SK-MEL-5 (cell line): ENCODE data around the gene AZIN2. TPM values are rescaled to one million over a fixed set of nuclear protein-coding genes. Genes with fewer than 3 reads are reported as not detected.
"Not testable (repeated sequence)": the region's sequence is repeated elsewhere in the genome, so short reads cannot be mapped to it uniquely, and the experiment has no call there.

Experiments used
- DNase-seq: peaks from one replicate; pipeline ENCODE4 v3.0.0-alpha.2; 2016; ENCODE audit warnings: low read depth, low spot score
- in situ Hi-C: cut with HindIII; loops from 2 replicates; pipeline ENCODE4 v1.10.0; 2016; ENCODE audit warnings: low sequenced_read_pairs, high pct_unique_total_duplicates, low pct_unique_long_range_greater_than_20kb
- total RNA-seq: library from RNA; depleted of rRNA; stranded (reverse); fragments of >200 nt; shearing (Covaris generic); gene quantifications from 2 replicates; pipeline ENCODE4 v1.2.3, GENCODE V29; 2014

Gene AZIN2
- total RNA-seq, 1 experiment from 2014 or later, result 8.2 TPM

DNA sequence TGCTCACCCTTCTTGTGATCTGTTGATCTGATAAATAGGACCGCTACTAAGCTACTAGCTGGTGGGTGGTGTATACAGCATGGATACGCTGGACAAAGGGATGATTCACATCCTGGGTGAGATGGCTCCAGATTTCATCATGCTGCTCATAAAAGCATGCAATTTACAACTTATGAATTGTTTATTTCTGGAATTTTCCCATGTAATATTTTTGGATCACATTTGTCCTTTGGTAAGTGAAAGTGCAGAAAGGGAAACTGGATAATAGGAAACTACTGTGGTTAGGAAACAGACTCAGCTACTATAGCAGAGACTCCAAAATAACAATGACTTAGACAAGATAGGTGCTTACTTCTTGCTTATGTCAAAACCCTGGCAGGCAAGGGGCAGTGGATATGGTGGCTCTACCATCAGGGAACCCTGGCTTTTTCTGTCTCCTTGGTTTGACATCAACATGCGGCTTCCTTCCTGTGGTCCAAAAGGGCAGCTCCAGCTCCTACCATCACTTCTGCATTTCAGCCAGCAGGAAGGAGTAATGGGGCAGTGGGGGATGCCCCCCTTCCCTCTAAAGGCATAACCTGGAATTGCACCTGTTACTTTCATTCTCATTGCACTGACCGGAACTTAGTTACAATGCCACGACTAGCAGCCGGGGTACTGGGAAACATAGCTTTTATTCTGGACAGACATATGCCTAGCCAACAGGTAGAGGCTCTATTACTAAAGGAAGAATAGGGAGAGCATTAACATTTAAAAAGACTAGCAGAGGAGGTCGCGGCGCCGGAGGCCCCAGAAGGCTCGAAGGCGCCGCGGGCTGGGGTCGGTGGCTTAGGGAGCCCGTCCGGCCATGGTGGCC, 30.5 kb upstream of the AZIN2 start:
- in situ Hi-C loops, result no loop called here
- DNase-seq, result peak; percentile 87

DNA sequence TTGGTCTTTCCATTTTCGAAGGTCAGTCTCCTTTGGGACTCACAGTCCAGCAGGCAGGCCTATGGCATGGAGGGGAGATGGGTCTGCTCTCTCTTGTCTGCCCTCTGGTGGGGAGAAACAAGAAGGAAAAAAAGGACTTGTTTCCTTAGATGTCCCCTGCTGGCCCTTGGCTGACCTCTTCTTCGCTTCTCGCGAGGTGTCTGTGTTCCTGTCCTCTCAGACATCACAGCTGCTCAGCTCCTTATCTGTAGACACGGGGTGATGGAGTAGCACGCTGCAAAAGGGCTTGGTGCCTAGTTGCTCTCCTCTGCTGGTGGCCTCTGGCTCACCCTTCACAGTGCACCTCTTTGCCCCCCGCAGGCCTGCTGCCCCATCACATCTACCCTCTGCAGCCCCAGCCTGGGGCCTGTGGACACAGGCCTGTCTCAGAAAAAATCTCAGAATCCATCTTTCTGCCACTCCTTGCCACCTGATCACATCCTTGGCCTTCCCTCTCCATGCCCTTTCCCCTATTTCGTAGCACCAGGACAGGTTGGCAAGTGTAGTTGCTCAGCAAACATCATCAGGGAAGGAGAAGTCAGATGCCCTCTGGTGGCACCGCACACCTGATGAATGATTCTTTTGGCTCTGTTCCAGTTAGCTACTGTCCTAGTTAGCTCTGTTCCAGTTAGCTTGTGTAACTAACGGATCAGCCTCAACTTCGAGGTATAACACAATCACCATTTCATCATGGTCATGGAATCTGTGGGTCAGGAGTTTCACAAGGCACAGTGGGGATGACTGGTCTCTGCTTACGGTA, 25.5 kb upstream of the AZIN2 start:
- peak; percentile 94 for DNase-seq
- in situ Hi-C loops, result no loop called here

DNA sequence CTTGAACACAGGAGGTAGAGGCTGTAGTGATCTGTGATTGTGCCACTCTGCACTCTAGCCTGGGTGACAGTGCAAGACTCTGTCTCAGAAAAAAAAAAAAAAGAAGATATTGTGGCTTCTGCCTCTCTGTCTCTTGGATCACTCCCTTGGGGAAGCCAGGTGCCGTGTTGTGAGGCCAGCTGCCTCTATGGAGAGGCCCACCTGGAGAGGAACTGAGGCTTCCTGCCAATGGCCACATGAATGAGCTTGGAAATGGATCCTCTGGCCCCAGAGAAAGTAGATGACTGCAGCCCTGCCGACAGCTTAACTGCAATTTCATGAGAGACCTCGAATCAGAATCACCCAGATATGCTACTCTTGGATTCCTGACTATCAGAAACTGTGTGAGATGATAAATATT, 24.5 kb upstream of the AZIN2 start:
- DNase-seq, result no peak
- in situ Hi-C loops, result no loop called here

DNA sequence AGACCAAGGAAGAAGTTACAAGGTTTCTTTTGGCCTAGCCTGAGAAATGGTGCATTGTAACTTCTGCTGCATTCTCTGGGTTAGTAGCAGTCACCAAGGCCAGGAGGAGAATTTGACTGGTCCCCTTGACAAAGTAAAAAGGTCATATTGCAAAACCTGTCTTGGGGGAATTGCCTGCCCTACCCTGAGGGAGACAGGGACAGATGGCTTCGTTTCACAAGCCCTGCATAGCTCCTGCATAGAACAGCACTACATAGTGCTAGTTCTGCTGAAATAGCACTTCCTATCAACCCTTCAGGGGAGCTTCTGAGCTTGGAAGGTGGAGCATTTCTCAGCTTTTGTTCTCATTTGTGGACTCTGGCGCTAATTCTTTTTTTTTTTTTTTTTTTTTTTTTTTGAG, 23.9 kb upstream of the AZIN2 start:
- in situ Hi-C loops, result no loop called here
- no peak for DNase-seq

DNA sequence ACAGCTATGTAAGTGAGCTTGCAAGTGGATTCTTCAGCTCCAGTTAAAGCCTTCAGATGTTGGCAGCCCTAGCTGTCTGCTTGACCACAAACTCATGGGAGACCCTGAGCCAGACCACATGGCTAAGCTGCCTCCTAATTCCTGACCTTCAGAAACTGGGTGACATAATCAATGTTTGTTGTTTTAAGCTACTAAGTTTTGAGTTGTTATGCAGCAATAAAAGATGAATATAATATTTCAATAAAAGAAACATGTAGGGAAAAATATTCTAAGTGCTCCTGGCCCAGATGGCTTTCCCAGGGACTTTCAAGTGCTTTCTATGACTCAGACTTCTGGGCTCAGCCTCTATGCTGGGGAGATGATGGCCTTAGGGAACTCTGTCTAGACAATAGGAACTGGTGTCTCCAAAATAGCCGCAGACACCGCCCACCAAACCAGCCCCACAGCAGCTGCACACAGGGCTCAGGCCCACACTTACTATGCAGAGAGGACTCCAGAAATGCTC, 20.3 kb upstream of the AZIN2 start:
- DNase-seq, result peak; percentile 92
- in situ Hi-C loops, result no loop called here

DNA sequence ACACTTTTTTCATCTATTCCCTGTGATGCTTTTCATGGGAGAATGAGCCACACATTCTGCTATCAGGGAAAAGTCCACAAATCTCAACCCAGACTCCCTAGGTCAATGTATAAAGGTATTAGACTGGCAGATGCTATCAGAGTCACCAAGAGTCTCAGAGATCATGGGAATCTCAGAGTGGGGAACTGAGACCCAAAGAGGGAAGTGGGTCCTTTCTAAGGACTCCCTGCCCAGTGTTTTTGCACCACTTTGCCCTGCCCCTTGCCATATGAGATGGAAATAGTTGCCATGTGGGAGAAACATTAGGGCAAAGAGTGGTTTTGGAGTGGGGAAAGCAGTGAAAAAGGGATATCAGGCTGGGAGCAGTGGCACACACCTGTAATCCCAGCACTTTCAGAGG, 19.1 kb upstream of the AZIN2 start:
- DNase-seq, result no peak
- in situ Hi-C loops, result no loop called here

DNA sequence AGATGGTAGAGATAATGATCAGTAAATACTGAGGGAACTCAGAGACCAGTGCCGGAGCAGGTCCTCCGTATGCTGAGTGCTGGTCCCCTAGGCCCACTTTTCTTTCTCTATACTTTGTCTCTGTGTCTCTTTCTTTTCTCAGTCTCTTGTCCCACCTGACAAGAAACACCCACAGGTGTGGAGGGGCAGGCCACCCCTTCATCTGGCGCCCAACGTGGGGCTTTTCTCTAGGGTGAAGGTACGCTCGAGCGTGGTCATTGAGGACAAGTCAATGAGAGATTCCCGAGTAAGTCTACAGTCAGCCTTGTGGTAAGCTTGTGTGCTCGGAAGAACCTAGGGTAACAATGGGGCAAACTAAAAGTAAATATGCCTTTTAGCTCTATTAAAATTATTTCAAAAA, 16.7 kb upstream of the AZIN2 start:
- in situ Hi-C loops, DNase-seq: not testable (repeated sequence)

DNA sequence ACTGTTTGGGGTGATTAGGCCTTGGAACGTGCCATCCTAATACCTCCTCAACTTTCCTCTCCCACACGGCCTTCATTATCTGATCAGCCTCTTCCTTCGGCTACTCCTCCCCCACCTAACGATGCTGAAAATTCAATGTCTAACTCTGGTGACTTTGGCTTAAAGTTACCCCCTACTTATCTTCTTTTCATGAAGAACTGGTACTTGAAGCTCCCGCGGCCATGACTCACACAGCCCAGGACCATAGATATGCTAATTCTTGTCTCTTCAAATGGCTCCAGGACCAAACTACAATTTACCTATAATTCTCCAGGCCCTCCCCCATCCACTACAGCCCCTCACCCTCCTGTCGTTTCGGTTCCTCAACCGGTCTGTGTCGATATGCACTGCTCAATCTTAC, 15.7 kb upstream of the AZIN2 start:
- in situ Hi-C loops, result no loop called here
- no peak for DNase-seq

DNA sequence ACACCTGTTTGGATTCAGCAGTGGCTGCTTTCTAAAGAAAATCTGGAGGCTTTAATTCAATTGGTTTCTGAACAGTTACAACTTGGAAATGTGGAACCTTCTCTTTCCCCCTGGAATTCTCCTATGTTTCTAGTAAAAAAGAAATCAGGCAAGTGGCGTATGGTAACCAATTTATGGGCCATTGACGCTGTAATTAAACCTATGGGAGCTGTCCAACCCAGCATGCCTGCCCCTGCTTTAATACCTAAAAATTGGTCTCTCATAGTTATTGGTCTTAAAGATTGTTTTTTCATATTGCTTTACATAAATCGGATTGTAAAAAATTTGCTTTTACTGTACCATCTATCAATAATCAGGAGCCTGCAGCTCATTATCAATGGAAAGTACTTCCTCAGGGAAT, 14.5 kb upstream of the AZIN2 start:
- in situ Hi-C loops, result not testable (repeated sequence)

DNA sequence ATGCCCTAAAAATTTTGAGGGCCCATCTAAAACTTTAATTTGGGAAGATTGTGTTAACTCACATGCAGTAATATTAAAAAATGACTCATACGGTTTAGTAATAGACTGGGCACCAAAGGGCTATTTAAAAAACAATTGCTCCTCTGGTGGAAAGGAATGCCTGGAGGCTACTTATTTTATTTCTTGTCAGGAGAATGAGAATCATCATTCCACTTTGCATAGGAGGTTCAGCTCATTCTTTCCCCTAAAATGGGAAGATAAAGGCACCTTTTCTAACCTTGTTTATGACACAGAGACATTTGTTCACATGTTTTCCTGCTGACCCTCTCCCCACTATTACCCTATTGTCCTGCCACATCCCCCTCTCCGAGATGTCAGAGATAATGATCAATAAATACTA, 12.8 kb upstream of the AZIN2 start:
- in situ Hi-C loops, result not testable (repeated sequence)
- peak; percentile 50 for DNase-seq

More for the DNA sequence above, 14.5 kb upstream of the AZIN2 start:
- not testable (repeated sequence) for DNase-seq

DNA sequence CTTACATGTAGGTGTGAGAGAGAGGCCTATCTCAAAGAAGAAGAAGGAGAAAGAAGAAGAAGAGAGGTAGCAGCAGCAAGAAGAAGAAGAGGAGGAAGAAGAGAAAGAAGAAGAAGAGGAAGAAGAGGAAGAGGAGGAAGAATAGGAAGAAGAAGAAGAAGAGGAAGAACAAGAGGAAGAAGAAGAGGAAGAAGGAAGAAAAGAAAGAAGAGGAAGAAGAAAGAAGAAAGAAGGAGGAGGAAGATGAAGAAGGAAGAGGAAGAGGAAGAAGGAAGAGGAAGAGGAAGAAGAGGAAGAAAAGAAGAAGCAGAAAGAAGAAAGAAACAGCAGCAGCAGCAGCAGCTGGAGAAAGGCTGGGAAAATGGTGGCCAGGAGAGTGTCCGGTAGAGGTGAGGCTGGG, 10.3 kb upstream of the AZIN2 start:
- in situ Hi-C loops, result no loop called here
- DNase-seq, result no peak

DNA sequence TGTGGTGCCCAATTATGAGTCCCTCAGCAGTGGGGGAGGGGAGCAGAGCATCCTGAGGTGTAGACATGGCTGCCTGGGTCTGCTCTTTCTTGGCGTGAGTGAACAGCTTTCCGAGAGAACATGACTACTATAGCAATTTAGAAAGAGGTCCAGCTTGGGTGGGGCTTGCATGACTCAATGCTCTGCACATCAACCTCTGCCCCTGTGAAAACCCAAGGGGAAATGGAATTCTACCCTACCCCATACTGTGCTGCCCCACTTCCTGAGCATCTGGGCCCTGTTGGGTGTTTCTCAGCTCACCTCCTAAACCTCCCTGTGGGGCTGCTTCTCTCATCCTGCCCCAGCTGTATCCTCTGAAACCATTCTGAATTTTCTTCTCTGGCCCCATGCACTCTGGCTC, 8.2 kb upstream of the AZIN2 start:
- DNase-seq, result no peak
- in situ Hi-C loops, result no loop called here

DNA sequence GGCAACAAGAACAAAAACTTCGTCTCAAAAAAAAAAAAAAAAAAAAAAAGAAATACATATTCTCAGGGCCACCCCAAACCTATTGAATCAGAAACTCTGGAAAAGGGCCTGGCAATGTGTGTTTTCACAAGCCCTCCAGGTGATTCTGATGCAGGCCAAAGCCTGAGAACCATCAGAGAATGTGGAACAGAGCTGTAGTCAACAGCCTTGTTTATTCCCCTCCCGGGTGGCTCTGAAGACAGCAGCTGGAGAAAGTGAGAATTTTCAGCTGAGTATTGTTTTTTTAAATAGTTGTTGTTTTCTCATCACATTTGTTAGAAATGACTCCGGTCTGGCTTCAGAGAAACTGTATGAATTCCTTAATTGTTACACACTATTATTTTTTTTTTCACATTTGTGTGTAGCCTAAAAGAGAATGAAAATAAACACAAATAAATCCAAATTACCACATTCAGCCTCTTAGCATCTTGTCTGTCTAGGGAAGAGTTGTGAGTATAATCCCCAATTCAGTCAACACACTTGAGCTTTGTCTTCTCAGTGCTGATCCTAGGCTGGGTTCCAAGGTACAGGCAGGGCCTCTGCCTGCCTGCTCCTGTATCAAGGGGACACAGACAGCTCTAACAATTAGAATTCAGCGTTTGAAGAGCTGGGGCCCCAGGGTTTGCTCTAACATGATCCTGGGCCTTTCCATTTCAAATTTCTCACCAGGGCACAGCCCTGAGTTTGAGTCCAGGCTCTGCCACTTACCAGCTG, 6.6 kb upstream of the AZIN2 start:
- in situ Hi-C loops, result no loop called here
- peak; percentile 54 for DNase-seq

DNA sequence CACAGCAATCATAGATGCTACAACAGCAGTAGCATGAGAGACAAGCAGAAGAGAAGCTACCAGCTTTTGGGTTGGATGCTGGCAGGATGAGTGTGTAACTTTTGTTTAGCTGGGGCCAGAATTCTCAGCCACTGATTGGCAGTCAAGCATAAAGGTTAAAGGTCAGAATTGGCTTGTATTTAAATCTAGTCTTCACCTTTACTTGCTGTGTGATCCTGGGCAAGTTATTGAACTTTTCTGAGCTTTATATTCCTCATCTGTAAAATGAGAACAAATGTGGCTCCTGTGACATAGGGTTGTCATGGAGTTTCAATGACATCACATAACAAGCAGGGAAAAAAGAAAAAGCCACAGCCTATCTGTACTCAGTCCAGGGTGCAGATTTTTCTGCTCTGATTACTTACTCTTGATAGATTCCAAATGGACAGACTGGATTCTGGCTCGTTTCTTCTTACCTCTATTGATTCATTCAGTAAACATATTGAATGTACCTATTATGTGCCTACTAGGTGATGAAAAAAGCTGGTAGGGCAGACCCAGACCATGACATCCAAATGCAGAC, 2.8 kb upstream of the AZIN2 start:
- in situ Hi-C loops, result no loop called here
- no peak for DNase-seq

DNA sequence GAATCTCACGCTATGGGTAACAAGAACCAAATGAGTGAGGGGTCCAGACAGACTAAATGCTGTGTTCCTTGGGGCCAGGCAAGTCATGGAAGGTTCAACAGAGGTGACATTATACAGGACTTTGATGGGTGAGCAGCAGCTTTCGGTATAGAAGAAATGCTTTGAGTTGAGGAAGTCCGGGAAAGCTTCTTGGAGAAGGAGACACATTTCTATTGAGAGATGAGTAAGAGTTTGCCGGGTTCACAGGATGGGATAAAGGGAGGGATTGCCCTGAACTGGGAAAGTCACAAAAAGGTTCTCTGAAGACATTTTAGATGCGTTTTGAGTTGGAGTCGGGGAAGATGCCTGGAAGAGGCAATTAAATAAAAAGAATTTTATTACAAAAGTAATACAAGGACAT, 580 bp upstream of the AZIN2 start:
- DNase-seq, result no peak
- in situ Hi-C loops, result no loop called here

DNA sequence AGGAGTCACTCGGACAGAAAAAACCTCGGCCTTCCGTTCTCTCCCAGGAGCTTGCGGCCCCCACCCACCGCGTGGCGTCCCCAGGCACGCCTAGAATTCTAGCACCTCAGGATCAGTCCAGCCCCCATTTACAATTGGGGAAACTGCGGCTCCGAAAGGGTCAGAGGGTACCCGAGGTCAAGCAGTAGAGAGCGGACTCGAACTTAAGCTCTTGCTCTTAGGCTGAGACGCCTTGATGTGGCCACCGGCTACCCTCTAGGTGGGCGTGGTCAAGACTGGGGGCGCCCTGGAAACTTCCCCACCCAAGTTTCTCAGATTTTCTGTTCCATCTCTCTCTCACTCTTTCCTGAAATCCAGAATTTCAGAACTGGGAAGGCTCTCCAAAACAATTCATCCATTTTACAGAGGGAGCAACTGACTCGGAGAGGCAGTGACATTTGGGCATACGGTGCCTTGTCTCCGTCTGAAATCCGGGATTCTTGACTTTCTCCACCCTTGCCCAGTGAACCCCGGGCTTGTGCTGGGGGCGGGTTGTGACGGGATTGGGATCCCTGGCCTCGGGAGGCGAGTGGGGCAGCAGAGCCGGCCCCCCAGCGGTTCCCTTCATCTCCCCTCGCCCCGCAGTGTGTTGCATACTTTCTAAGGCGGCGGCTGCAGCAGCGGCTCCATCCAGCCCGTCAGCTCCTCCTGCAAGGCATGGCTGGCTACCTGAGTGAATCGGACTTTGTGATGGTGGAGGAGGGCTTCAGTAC, 777 bp downstream of the AZIN2 start:
- in situ Hi-C loops, result no loop called here
- DNase-seq, result no peak

DNA sequence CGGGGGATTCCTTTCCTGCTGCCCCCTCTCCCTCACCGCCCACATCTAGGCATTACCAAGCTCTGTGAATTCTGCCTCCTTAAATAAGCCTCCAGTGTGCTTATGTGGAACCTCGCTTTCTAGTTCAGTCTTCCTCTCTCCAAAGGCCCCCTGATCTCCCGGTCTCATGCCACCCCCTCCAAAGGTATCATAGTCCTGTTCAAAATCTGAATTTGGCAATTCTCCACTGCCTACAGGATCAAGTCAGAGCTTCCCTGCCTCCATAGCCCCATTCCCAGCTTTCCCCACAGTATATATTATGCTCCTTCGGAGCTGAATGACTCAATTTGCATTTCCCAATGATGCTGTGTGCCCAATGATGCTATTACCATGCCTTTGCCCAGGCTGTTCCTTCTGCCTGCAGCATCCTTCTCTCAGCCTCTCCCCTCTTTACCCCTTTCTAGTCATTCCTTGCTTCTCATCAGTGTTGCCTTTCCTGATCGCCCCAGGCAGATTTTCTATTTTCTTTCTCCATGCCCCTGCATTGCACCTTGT, 1.7 kb downstream of the AZIN2 start:
- no peak for DNase-seq
- in situ Hi-C loops, result no loop called here
